Type B pancreatic cell (in vitro differentiated cells): ENCODE results near the gene SEL1L3. TPM values are rescaled to one million over a fixed set of nuclear protein-coding genes. Genes with fewer than 3 reads are reported as not detected.

Experiments used
- DNase-seq: peaks from one replicate; pipeline ENCODE4 v3.0.0; 2021; ENCODE audit warnings: mixed read lengths; ENCODE audit not compliant: unreplicated experiment; ENCODE audit errors: extremely low spot score
- H3K27ac Mint-ChIP-seq: 2 replicates; pipeline ENCODE4 v1.8.0; 2021; ENCODE audit warnings: mild to moderate bottlenecking, mixed read lengths
- H3K27me3 Mint-ChIP-seq: 2 replicates; pipeline ENCODE4 v1.8.0; 2021; ENCODE audit warnings: mixed read lengths
- H3K36me3 Mint-ChIP-seq: 2 replicates; pipeline ENCODE4 v1.8.0; 2021; ENCODE audit warnings: mixed read lengths
- H3K4me1 Mint-ChIP-seq: one replicate; pipeline ENCODE4 v1.8.0; 2021; ENCODE audit warnings: mixed read lengths; ENCODE audit not compliant: unreplicated experiment
- H3K4me3 Mint-ChIP-seq: 2 replicates; pipeline ENCODE4 v1.8.0; 2021; ENCODE audit warnings: mild to moderate bottlenecking, mixed read lengths
- H3K9me3 Mint-ChIP-seq: 2 replicates; pipeline ENCODE4 v1.8.0; 2021; ENCODE audit warnings: mixed read lengths
- CTCF ChIP-seq: fragments of 200-600 bp; sonication (generic); conservative IDR thresholded peaks from 2 replicates; pipeline ENCODE4 v1.5.0; 2021; ENCODE audit warnings: antibody characterized with exemption, mild to moderate bottlenecking
- total RNA-seq: library from RNA; stranded (reverse); gene quantifications from 2 replicates; pipeline ENCODE4 v1.2.1, GENCODE V29; 2021; ENCODE audit warnings: low replicate concordance

SEL1L3 gene
- total RNA-seq, 1 donor from 2014 or later, result 28.2 TPM

GRCh38 chr4:25903900-25904747, 41.3 kb upstream of the SEL1L3 start:
- Mint-ChIP-seq H3K4me3 (no peak overlapping the region), H3K9me3 (peaks cover 8% of the 10 kb centered on the region), H3K27me3 (peaks cover 13% of the 10 kb centered on the region), H3K4me1 (peaks cover 4% of the 10 kb centered on the region), H3K36me3 (no peaks in the 10 kb centered on the region), H3K27ac (no peak overlapping the region)
- TF ChIP-seq CTCF, result no peak
- DNase-seq, result no peak

- H3K36me3 Mint-ChIP-seq, result no peaks in the 10 kb centered on the region
- no peak overlapping the region for H3K4me3 Mint-ChIP-seq
- H3K27ac Mint-ChIP-seq, result no peak overlapping the region
- no peak for DNase-seq
- TF ChIP-seq CTCF, result no peak
- no peaks in the 10 kb centered on the region for H3K27me3 Mint-ChIP-seq
- H3K4me1 Mint-ChIP-seq, result peaks cover 4% of the 10 kb centered on the region
- no peaks in the 10 kb centered on the region for H3K9me3 Mint-ChIP-seq
Observed at GRCh38 chr4:25901030-25901430, 38.2 kb upstream of the SEL1L3 start.

- H3K4me1 Mint-ChIP-seq, result peaks cover 4% of the 10 kb centered on the region
Observed at GRCh38 chr4:25900310-25900709, 37.5 kb upstream of the SEL1L3 start.

GRCh38 chr4:25896776-25897539, 34.2 kb upstream of the SEL1L3 start:
- no peak for DNase-seq
- Mint-ChIP-seq H3K4me1 (no peaks in the 10 kb centered on the region), H3K9me3 (no peaks in the 10 kb centered on the region), H3K27me3 (no peaks in the 10 kb centered on the region), H3K27ac (no peak overlapping the region), H3K4me3 (no peak overlapping the region), H3K36me3 (no peaks in the 10 kb centered on the region)
- no peak for TF ChIP-seq CTCF

More at GRCh38 chr4:25900310-25900709, 37.5 kb upstream of the SEL1L3 start:
- Mint-ChIP-seq H3K27ac (no peak overlapping the region), H3K36me3 (no peaks in the 10 kb centered on the region), H3K9me3 (no peaks in the 10 kb centered on the region), H3K4me3 (no peak overlapping the region), H3K27me3 (no peaks in the 10 kb centered on the region)
- no peak for DNase-seq
- no peak for TF ChIP-seq CTCF

GRCh38 chr4:25892796-25893195, 30.0 kb upstream of the SEL1L3 start:
- H3K27me3 Mint-ChIP-seq, result peaks cover 7% of the 10 kb centered on the region
- H3K27ac Mint-ChIP-seq, result no peak overlapping the region
- H3K36me3 Mint-ChIP-seq, result no peaks in the 10 kb centered on the region
- no peak for DNase-seq
- peaks cover 12% of the 10 kb centered on the region for H3K4me1 Mint-ChIP-seq
- H3K9me3 Mint-ChIP-seq, result no peaks in the 10 kb centered on the region
- H3K4me3 Mint-ChIP-seq, result no peak overlapping the region
- no peak for TF ChIP-seq CTCF
